ENCODE results near the gene EFNA5.

The EFNA5 gene

GRCh38 chr5:107415762-107416161 lies 255.0 kb downstream of the EFNA5 start:
- no peak for DNase-seq

DNA sequence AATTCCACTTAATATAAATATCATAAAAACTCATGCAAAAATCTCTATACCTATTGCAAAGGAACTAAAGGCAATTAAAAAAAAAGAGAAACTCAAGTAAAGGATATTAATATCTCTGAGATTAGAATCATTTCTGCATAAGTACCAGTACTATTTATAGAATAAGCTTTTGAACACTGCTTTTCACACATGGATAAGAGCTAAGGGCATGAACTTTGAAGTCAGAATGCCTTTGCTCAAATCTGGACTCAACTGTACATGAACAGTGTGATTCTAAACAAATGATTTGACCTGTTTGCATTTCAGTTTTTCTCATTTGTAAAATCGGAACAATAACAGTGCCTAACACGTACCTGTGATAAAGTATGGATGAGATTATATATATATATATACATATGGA lies 255.9 kb downstream of the EFNA5 start:
- no peak for DNase-seq

DNA sequence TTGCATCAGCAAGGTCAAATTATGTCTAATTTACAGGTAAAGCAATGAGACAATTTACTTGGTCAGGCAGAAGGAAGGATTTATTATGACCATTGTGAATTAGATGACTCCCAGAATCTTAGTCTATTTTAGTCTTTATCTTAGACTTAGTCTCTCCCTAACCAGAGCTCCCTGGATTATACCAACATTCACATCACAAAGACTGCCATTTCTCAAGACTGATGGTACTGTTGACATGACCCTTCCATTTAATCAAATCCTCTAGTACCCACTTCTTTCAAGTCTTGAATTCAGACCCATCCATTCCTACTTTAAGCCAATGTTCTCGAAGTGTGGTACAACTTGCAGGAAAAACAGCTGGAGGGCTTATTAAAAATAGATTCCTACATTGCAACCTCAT lies 257.0 kb downstream of the EFNA5 start:
- DNase-seq, result no peak

DNA sequence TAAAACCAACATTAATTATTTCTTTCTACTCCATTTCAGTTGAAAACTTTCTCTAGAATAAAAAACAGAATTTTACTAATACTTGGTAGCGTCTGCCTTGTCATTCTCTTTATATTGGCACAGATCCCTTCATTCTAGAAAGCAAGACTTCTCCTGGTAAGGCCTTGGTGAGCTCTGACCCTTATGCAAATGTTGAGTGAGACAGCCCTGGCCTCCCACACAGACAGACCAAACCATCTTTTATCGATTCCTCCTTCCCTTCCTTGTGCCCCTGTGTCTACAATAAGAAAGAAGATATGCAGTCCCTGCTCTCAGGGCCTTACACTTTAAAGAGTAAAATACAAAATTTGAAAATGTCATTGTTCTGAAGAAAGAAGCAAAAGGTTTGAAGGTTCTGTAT lies 262.2 kb downstream of the EFNA5 start:
- no peak for DNase-seq

- DNase-seq, result no peak
Observed at GRCh38 chr5:107407713-107408298, 262.9 kb downstream of the EFNA5 start.

DNA sequence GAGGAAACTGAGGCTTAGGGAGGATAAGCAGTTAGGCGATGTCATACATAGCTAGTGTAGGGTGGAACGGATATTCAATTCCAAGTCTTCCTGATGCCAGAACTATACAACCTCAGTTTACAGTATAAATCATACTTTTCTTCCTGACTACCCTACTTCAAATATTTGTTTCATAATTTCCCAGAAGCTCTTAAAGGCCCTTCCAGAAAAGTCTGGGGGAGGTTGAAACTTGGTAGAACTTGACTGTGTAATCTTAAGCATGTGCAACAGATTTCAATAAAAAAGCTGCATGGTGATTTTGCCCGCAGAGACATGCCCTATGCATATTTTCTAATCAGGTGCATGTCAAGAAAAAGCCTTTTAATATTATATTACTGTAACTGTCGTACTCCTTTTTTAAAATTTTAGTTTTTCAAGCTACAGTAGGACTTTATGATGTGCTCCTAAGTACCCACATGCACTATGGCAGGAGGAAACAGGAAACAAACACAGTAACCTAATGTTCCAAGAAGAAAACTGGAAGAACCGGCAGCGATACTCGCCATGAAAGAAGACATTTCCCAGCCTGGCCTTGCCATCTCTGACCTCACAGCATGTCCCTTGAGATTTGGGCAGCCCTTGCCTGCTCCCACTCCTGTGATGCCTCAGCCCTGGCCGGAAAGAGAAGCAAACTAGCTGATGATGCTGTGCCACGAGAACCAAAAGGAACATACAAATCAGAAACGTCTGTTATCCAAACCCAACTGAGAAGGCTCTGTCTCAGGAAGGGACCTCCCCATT lies 266.0 kb downstream of the EFNA5 start:
- DNase-seq, result no peak

DNA sequence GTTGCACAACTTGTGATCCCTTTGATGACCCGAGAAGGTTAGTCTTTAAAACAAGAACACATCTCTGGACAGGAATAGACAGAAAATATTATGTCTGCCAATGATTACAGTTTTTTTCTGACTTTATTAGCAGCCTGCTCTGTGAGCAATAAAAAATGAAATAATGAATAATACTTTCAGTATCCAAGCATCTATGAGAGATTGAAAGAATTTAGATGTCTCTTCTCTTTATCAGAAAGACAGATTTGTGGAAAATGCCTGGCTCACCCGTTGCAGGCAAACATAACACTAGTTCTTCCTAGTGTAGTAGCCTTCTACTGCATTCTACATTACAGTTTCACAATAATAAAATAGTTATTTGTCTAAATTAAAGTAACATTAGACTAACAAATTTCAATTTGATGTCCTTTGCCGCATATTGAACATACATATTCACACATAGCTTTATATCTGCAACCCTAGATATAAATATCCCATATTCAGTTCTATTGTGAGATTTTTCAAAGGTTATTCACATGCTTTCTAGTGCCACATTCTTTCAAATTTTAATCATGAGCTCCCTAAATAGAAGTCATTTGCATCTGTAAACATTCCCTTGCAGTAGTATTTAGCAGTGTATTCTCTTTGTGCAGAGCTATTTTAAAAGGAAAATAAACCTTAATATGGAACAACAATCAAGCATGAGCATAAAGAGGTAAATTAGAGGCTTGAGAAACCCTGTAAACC lies 267.3 kb downstream of the EFNA5 start:
- no peak for DNase-seq

GRCh38 chr5:107402434-107403227 lies 268.1 kb downstream of the EFNA5 start:
- no peak for DNase-seq

DNA sequence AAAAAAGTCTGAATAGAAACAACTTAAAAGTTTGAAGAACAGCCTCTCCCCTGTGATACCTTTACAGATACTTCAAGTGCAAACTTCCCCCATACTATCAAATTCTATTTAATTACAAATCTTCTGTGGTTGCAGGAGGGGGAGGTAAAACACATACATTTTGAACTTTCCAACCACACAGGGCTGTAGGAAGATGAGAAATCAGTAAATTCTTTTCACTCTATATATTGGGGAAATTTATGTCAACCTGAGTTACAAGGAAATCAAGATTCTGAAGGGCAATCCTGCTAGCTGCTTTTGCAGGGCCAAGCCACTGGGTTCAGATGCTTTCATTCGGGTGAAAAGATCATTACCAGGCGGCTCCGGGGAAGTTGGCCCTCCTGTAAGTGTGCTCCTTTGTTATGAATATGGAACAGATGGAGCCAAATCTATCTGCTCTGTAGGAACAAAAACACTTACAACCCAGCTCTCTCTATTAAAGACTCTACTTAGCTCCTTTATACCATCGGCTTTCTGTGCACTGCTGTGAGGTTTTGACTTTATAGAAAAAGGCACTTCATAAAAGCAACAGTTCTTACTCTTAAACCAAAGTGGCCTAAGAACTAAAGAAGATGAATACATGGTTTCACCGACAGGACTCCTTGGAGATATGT lies 269.1 kb downstream of the EFNA5 start:
- DNase-seq, result no peak

DNA sequence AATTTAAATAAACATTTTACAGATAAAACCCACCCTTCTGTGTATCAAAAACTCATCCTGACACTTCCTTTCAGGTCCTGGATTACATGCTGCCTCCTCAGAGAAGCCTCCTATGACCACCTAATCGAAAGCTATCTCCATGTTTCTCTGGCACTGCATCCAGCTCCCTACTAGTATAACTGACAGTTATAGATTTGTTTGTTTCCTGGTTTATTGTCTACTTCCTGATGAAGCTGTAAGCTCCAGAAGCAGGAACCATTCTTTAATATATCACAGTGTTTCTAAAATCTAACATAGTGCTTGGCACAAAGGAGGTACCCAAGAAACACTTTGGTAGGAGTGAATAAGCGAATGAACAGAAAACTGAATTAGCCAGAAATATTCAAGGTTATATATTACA lies 270.4 kb downstream of the EFNA5 start:
- DNase-seq, result no peak

DNA sequence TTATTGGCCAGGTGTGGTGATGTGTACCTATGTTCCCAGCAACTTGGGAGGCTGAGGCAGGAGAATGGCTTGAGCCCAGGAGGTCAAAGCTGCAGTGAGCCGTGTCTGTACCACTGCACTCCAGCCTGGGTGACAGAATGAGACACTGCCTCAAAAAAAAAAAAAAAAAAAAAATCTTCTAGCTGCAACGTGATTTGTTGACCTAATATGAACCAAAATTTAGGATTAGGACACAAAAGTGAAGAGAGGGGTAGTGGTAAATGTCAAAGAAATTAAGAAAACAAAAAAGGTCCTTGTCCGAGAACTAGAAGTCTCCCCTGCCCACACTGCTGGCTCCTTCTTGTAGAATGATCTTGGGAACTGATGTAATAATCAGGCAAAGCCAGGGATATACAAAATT lies 272.0 kb downstream of the EFNA5 start:
- no peak for DNase-seq

DNA sequence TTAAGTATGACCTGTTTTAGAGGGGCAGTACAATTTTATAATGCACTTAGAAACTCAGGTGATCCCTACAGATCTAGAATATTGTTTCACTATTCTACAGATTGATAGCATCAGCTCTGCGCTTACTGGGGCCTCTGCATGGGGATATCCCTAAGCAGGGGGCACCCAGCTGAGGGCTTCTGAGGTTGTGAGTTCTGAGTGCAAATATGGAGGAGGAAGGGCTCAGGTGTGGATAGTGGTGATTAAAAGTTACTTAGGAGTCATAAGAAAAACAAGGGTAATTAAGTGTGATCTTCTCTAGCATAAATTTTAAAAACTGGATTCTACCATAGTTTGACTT lies 274.4 kb downstream of the EFNA5 start:
- no peak for DNase-seq

GRCh38 chr5:107395632-107396350 lies 274.9 kb downstream of the EFNA5 start:
- no peak for DNase-seq

DNA sequence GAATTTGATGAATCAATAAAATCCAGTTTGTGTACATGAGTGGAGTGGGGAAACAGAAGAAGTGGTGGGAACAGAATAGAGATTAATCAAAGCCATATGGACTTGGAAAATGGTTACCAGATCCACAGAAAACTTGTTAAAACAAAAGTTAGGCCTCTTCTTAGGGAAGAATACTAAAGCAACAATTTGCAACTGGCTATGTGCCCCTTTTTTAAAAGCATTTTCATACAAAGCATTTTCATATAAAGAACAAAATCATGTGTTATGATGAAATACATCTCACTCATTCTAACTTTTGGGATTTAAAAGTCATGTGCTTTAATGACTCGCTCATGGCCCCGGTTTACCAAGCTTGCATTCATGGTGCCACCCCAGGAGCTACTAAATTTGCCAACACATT lies 276.9 kb downstream of the EFNA5 start:
- no peak for DNase-seq

DNA sequence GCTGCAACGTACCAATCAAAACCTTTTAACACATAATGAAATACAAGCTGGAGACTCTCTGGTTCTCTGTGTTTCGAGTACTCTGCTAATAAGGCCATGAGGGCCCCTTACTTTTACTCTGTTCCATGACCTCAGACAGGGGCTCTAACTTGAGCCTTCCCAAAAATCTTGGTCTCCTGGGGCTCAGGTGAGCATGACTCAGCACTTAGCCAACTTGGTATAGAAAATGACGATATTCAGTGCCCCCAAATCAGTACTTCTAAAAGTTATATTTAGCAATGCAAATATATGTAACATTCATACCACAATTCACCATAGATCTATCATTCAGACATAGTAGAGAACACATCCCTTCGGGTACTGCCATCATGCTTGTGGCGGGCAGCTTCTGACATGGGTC lies 278.9 kb downstream of the EFNA5 start:
- DNase-seq, result no peak

DNA sequence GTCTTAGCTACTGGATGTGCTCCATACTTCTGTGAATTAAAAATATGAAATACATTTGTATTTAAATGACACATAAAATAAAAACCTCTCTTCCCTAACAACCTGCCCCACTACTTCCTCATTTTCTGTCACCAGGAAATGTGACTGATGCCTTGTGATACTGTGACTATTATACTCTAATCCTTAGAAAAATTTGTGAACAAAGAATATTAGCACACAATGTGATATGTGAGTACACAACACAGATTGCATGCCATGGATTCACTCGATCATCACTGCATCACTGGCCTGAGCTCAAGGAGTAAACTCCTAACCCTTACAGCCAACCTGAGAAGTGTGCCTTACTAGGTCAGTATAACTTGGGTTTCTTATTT lies 281.0 kb downstream of the EFNA5 start:
- peak in 1 of 2 experiments; percentile 65 for DNase-seq

DNA sequence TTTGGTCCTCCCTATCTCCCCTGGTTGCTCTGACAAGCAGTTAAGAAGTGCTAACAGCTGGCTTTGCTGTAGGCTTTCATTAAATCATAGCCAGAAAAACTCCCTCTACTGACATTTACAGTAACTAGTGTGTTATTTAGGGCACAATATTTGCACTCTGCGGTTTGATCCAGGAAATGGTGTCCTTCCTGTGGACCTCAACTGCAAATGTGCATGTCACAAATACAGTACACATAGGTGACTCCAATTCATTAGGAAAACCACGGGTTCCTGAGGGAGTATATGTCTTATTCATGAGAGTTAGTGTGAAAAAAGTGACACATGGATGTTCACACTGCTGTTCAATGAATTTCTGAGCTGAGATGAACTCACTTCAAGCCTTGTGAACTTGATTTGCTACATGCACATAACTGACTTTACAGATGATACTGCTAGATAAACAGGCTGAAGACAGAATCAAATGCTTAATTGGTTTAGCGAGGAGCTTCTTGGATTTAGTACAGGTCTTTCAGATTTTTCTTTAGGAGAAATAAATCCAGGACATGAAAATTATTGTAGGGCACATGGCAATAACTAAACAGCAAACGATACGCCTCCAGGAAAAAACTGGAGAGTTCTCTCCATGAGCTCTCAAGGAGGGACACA lies 281.5 kb downstream of the EFNA5 start:
- DNase-seq, result peak; percentile 85 to 98

GRCh38 chr5:107388141-107388861 lies 282.4 kb downstream of the EFNA5 start:
- DNase-seq, result peak; percentile 69 to 90

- no peak for DNase-seq
Observed at GRCh38 chr5:107387526-107388140, 283.1 kb downstream of the EFNA5 start.

- DNase-seq, result no peak
Observed at GRCh38 chr5:107385708-107386107, 285.0 kb downstream of the EFNA5 start.

DNA sequence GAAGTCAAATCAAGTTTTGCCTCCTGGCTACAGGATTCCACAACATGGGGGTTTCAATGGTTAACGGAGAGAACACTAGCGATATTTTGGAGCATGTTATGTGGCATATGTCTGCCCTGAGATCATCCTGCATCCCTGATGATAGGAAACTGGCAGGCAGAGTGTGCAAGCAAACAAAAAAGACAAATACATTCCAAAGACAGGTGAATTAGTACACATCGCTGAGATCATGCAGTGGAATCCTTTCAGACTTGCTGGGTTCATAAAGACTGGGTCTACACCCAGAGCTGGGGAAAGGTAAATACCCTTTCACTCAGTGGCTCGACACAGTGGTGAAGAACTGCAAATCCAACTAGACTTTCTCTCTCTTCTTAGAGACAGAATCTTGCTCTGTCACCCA lies 286.5 kb downstream of the EFNA5 start:
- DNase-seq, result no peak

All from SW 1271 (cell line).